Thoracic aorta (tissue), 2 donors: ENCODE measurements around the gene TRPM7. TPM values are rescaled to one million over a fixed set of nuclear protein-coding genes. Genes with fewer than 3 reads are reported as not detected.
A peak's percentile ranks its signal among the peaks of the same experiment; 100 is the strongest.

ENCODE experiments used
- ATAC-seq: fragments of 150-250 bp; one replicate; pipeline ENCODE4 v1.8.0; 2017; ENCODE audit warnings: low read depth; ENCODE audit not compliant: insufficient number of reproducible peaks, low FRiP score
- DNase-seq: peaks from one replicate; pipeline ENCODE4 v3.0.0-alpha.2; 2020; ENCODE audit warnings: low spot score
- H3K27ac ChIP-seq, 2 donors: fragments of 200-600 bp; sonication (generic); 1 replicate in 1 of 2; 2 replicates in 1 of 2; pipeline ENCODE4 v1.5.1; 2016; ENCODE audit warnings: mild to moderate bottlenecking in 2 of 2, moderate library complexity in 2 of 2
- H3K27me3 ChIP-seq: fragments of 200-600 bp; sonication (generic); replicated peaks from 2 replicates; pipeline ENCODE4 v1.6.0; 2016; ENCODE audit warnings: mild to moderate bottlenecking; ENCODE audit not compliant: insufficient read depth
- H3K36me3 ChIP-seq: fragments of 200-600 bp; sonication (generic); one replicate; pipeline ENCODE4 v1.5.1; 2016
- H3K4me1 ChIP-seq, 2 donors: fragments of 200-600 bp; sonication (generic); 1 replicate in 1 of 2; 2 replicates in 1 of 2; pipeline versions ENCODE4 v1.5.1 to v1.6.0; 2016; ENCODE audit warnings: low read depth in 2 of 2, mild to moderate bottlenecking in 1 of 2; ENCODE audit not compliant: control insufficient read depth in 1 of 2
- H3K4me3 ChIP-seq: fragments of 200-600 bp; sonication (generic); 2 replicates; pipeline ENCODE4 v1.5.1; 2016; ENCODE audit warnings: mild to moderate bottlenecking
- H3K9me3 ChIP-seq: fragments of 200-600 bp; sonication (generic); 2 replicates; pipeline ENCODE4 v1.5.1; 2016
- total RNA-seq, 2 donors: library from RNA; depleted of rRNA; stranded (reverse); fragments of >200 nt; gene quantifications; one replicate each; pipeline versions ENCODE4 v1.1.0 to v1.2.3, GENCODE V29; 2016
- TF ChIP-seq, protein P1 (sequence below): fragments of 200-600 bp; sonication (generic); IDR thresholded peaks from one replicate; pipeline ENCODE4 v1.5.1; 2019; ENCODE audit warnings: antibody characterized with exemption

TRPM7 gene
- total RNA-seq, 2 donors from 2014 or later = 45.9 to 61.7 TPM

DNA sequence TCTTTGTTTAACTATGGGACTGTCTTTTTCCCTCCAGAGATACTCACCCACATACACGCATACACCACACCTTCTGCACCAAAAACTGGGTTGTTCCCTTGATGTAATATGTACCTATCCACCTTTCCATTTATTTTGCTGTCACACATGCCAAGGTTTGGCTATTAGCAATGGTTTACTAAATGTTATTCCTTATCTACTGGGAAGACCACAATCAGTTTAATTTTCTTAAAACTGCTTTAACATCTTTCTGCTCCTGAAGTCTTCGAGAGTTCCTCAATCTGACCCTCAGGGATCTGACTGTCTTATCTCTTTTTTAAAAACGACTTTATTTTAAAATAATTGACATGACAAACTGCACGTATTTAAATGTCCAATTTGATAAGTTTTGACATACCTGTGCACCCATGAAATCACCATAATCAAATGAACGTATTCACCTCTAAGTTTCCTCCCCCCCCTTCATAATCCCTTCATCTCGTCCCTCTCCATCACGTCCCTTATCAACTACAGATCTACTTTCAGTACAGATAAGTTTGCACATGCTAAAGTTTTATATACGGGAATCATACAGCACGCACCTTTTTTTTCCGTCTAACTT is 805 bp upstream of the TRPM7 start:
- no peaks in the 10 kb centered on the region for H3K36me3 ChIP-seq
- peak overlapping the region; percentile 93 to 96 for H3K27ac ChIP-seq
- ATAC-seq (peak; percentile 1), DNase-seq (no peak)
- H3K27me3 ChIP-seq = no peaks in the 10 kb centered on the region
- TF ChIP-seq, protein P1, sequence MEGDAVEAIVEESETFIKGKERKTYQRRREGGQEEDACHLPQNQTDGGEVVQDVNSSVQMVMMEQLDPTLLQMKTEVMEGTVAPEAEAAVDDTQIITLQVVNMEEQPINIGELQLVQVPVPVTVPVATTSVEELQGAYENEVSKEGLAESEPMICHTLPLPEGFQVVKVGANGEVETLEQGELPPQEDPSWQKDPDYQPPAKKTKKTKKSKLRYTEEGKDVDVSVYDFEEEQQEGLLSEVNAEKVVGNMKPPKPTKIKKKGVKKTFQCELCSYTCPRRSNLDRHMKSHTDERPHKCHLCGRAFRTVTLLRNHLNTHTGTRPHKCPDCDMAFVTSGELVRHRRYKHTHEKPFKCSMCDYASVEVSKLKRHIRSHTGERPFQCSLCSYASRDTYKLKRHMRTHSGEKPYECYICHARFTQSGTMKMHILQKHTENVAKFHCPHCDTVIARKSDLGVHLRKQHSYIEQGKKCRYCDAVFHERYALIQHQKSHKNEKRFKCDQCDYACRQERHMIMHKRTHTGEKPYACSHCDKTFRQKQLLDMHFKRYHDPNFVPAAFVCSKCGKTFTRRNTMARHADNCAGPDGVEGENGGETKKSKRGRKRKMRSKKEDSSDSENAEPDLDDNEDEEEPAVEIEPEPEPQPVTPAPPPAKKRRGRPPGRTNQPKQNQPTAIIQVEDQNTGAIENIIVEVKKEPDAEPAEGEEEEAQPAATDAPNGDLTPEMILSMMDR = no peak
- H3K4me1 ChIP-seq = peaks cover 18 to 40% of the 10 kb centered on the region in 2 donors
- H3K9me3 ChIP-seq = no peaks in the 10 kb centered on the region
- H3K4me3 ChIP-seq = peak overlapping the region; percentile 95

DNA sequence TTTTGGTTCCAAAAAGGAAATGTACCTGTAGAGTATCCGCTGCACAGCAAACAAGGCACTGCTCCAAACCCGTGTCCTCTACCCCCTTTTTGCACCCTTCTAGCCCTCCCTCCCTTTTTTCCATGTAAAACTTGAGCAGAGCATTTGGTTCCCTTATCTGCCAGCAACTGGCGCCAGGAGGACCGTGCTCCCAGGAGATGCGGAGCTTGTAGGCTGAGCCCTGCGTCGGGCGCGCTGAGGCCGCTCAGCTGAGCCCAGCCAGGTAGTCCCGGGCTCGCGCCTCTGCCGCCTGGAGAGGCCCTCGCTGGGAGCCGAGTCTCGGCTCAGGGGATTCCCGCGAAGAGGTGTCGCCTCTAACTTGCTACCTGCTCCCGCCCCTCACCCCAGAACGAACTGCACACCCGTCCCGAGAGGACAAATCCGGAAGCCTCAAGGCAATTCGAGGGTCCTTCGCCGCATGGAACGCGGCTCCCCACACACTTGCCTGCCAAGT is 575 bp downstream of the TRPM7 start:
- H3K27me3 ChIP-seq = no peaks in the 10 kb centered on the region
- H3K9me3 ChIP-seq = no peaks in the 10 kb centered on the region
- no peak for DNase-seq
- H3K4me3 ChIP-seq = peak overlapping the region; percentile 95
- no peaks in the 10 kb centered on the region for H3K36me3 ChIP-seq
- H3K27ac ChIP-seq = peak overlapping the region; percentile 93 to 96
- ATAC-seq = peak; percentile 25
- TF ChIP-seq, protein P1 = no peak
- H3K4me1 ChIP-seq = peaks cover 18 to 52% of the 10 kb centered on the region in 2 donors

GRCh38 chr15:50685191-50685975 is 1.2 kb downstream of the TRPM7 start:
- Histone ChIP-seq H3K9me3 (no peaks in the 10 kb centered on the region), H3K27ac (peak overlapping the region; percentile 93 to 96), H3K4me1 (peaks cover 18 to 55% of the 10 kb centered on the region in 2 donors), H3K4me3 (peak overlapping the region; percentile 95), H3K36me3 (no peaks in the 10 kb centered on the region), H3K27me3 (no peaks in the 10 kb centered on the region)
- DNase-seq (no peak), ATAC-seq (no peak)
- TF ChIP-seq, protein P1 = no peak

DNA sequence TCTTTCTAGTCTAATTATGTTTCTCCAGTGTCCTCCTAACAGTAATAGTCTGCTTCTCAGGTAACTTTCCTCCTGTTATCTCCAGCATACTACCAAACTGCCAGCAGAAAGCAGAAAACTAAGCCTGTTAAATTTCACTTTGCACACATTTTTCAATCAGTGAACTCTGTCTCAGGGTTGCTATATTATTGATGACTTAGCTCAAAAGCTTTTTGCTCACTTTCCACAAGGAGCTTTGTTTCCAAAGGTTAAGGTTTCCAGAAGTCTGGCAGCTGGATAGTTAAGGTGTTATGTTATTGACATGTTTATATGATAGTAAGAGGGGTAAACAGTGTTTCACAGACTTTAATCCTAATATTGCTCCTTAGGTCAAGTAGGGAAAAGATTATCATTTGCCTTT is 5.1 kb downstream of the TRPM7 start:
- no peaks in the 10 kb centered on the region for H3K36me3 ChIP-seq
- no peaks in the 10 kb centered on the region for H3K9me3 ChIP-seq
- H3K27me3 ChIP-seq = no peaks in the 10 kb centered on the region
- no peak overlapping the region for H3K27ac ChIP-seq
- H3K4me3 ChIP-seq = no peak overlapping the region
- DNase-seq (no peak), ATAC-seq (no peak)
- peaks cover 14 to 45% of the 10 kb centered on the region in 2 donors for H3K4me1 ChIP-seq
- TF ChIP-seq, protein P1 = no peak

GRCh38 chr15:50676799-50677483 is 9.7 kb downstream of the TRPM7 start:
- TF ChIP-seq, protein P1 = no peak
- no peak overlapping the region for H3K27ac ChIP-seq
- H3K36me3 ChIP-seq = no peaks in the 10 kb centered on the region
- ATAC-seq (no peak), DNase-seq (no peak)
- no peaks in the 10 kb centered on the region for H3K9me3 ChIP-seq
- H3K4me1 ChIP-seq = peaks cover 0 to 12% of the 10 kb centered on the region in 2 donors
- H3K4me3 ChIP-seq = no peak overlapping the region
- no peaks in the 10 kb centered on the region for H3K27me3 ChIP-seq
